Neural progenitor cell (in vitro differentiated cells): ENCODE measurements around the gene CCDC120.

ENCODE experiments used
- CTCF ChIP-seq: fragments of 200-600 bp; sonication (generic); IDR thresholded peaks from 2 replicates; pipeline ENCODE4 v1.5.1; 2017; ENCODE audit warnings: antibody characterized with exemption, mild to moderate bottlenecking
- EZH2phosphoT487 ChIP-seq: fragments of 200-600 bp; sonication (generic); IDR thresholded peaks from 2 replicates; pipeline ENCODE4 v1.6.1; 2017; ENCODE audit warnings: antibody characterized with exemption

DNA sequence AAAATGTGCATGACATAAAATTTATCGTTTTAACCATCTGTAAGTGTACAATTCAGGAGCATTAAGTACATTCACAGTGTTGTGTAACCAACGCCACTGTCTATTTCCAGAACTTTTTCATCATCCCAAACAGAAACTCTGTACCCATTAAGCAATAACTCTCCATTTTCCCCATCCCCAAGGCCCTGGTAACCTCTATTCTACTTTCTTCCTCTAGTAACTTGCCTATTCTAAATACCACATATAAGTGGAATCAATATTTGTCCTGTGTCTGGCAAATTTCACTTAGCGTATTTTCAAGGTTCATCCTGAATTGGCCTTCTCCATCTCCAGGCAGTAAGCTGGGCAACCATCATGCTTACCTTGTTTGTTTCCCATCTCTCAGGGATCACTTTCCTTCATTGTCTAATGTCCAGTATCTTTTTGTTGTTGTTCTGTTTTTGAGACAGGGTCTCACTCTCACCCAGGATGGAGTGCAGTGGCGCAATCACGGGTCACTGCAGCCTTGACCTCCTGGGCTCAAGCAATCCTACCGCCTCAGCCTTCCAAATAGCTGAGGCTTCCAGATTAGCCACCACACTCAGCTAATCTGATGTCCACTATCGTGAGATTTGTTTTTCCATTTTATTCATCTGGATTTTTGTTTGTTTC, 39.1 kb upstream of the CCDC120 start:
- TF ChIP-seq EZH2phosphoT487 (no peak), CTCF (no peak)
